Activated T-helper 1 cell treated with anti-CD3 and anti-CD28 coated beads, Interleukin-12 subunit alpha, Interleukin-12 subunit beta, Interleukin-2, Interleukin-4 antibody, amounts not matched to agents 30 ng/mL and 10 ng/mL and 1 ng/mL, durations not matched to agents 14 hours and 24 hours and 36 hours (primary cell): ENCODE results near the gene NDST1. TPM values are rescaled to one million over a fixed set of nuclear protein-coding genes. Genes with fewer than 3 reads are reported as not detected.

Experiments used
- DNase-seq: peaks from one replicate; pipeline ENCODE4 v3.0.0; 2021; ENCODE audit warnings: low spot score
- H3K27ac Mint-ChIP-seq: one replicate; pipeline ENCODE4 v1.8.0; 2021; ENCODE audit warnings: mild to moderate bottlenecking, mixed read lengths
- H3K27me3 Mint-ChIP-seq: one replicate; pipeline ENCODE4 v1.8.0; 2022; ENCODE audit warnings: mild to moderate bottlenecking, moderate library complexity, mixed read lengths; ENCODE audit not compliant: insufficient read depth
- H3K36me3 Mint-ChIP-seq: one replicate; pipeline ENCODE4 v1.8.0; 2021; ENCODE audit warnings: low read depth, mixed read lengths
- H3K4me1 Mint-ChIP-seq: one replicate; pipeline ENCODE4 v1.8.0; 2021; ENCODE audit warnings: low read depth, mixed read lengths
- H3K4me3 Mint-ChIP-seq: one replicate; pipeline ENCODE4 v1.8.0; 2021; ENCODE audit warnings: mild to moderate bottlenecking, moderate library complexity, mixed read lengths
- H3K9me3 Mint-ChIP-seq: one replicate; pipeline ENCODE4 v1.8.0; 2021; ENCODE audit warnings: mixed read lengths
- intact Hi-C: fragments of 100-400 bp; cut with micrococcal nuclease; formaldehyde crosslinking; loops from one replicate; pipeline ENCODE4 v1.15.1; 2024
- total RNA-seq: library from RNA; stranded (reverse); gene quantifications from 2 replicates; pipeline ENCODE4 v1.2.3, GENCODE V29; 2022

Gene NDST1
- total RNA-seq, 1 donor from 2014 or later, result 2.8 TPM

GRCh38 chr5:150579462-150580400 lies 71.8 kb downstream of the NDST1 start:
- Mint-ChIP-seq H3K9me3 (no peaks in the 10 kb centered on the region), H3K27me3 (peaks cover 13% of the 10 kb centered on the region), H3K27ac (no peak overlapping the region), H3K4me3 (no peak overlapping the region), H3K4me1 (no peaks in the 10 kb centered on the region), H3K36me3 (no peaks in the 10 kb centered on the region)
- intact Hi-C loops, result no loop called here
- no peak for DNase-seq

- H3K27me3 Mint-ChIP-seq, result peaks cover 13% of the 10 kb centered on the region
- H3K27ac Mint-ChIP-seq, result no peak overlapping the region
- no peaks in the 10 kb centered on the region for H3K4me1 Mint-ChIP-seq
- H3K9me3 Mint-ChIP-seq, result no peaks in the 10 kb centered on the region
- H3K36me3 Mint-ChIP-seq, result no peaks in the 10 kb centered on the region
- no peak overlapping the region for H3K4me3 Mint-ChIP-seq
- intact Hi-C loops, result no loop called here
- no peak for DNase-seq
Observed at GRCh38 chr5:150580917-150581316, 73.0 kb downstream of the NDST1 start.

- DNase-seq, result no peak
- Mint-ChIP-seq H3K4me1 (no peaks in the 10 kb centered on the region), H3K4me3 (no peak overlapping the region), H3K9me3 (no peaks in the 10 kb centered on the region), H3K27ac (no peak overlapping the region), H3K36me3 (no peaks in the 10 kb centered on the region), H3K27me3 (peaks cover 13% of the 10 kb centered on the region)
- intact Hi-C loops, result no loop called here
Observed at GRCh38 chr5:150582241-150583109, 74.5 kb downstream of the NDST1 start.

- Mint-ChIP-seq H3K9me3 (no peaks in the 10 kb centered on the region), H3K36me3 (no peaks in the 10 kb centered on the region), H3K4me1 (no peaks in the 10 kb centered on the region), H3K4me3 (no peak overlapping the region), H3K27me3 (peaks cover 13% of the 10 kb centered on the region), H3K27ac (no peak overlapping the region)
- no peak for DNase-seq
- intact Hi-C loops, result no loop called here
Observed at GRCh38 chr5:150583541-150584225, 75.8 kb downstream of the NDST1 start.

GRCh38 chr5:150584556-150585335 lies 76.8 kb downstream of the NDST1 start:
- H3K27ac Mint-ChIP-seq, result no peak overlapping the region
- no peaks in the 10 kb centered on the region for H3K4me1 Mint-ChIP-seq
- H3K4me3 Mint-ChIP-seq, result no peak overlapping the region
- peaks cover 13% of the 10 kb centered on the region for H3K27me3 Mint-ChIP-seq
- no peaks in the 10 kb centered on the region for H3K9me3 Mint-ChIP-seq
- no peak for DNase-seq
- H3K36me3 Mint-ChIP-seq, result no peaks in the 10 kb centered on the region
- intact Hi-C loops, result no loop called here

GRCh38 chr5:150585781-150586341 lies 77.9 kb downstream of the NDST1 start:
- H3K4me1 Mint-ChIP-seq, result no peaks in the 10 kb centered on the region
- no peaks in the 10 kb centered on the region for H3K36me3 Mint-ChIP-seq
- no peaks in the 10 kb centered on the region for H3K9me3 Mint-ChIP-seq
- H3K27me3 Mint-ChIP-seq, result peaks cover 11% of the 10 kb centered on the region
- intact Hi-C loops, result no loop called here
- no peak overlapping the region for H3K4me3 Mint-ChIP-seq
- no peak overlapping the region for H3K27ac Mint-ChIP-seq
- DNase-seq, result no peak

GRCh38 chr5:150587016-150587415 lies 79.1 kb downstream of the NDST1 start:
- Mint-ChIP-seq H3K27me3 (peaks cover 1% of the 10 kb centered on the region), H3K4me1 (no peaks in the 10 kb centered on the region), H3K9me3 (no peaks in the 10 kb centered on the region)

GRCh38 chr5:150587856-150588595 lies 80.1 kb downstream of the NDST1 start:
- H3K4me3 Mint-ChIP-seq, result no peak overlapping the region
- intact Hi-C loops, result no loop called here
- H3K27me3 Mint-ChIP-seq, result peaks cover 2% of the 10 kb centered on the region
- no peaks in the 10 kb centered on the region for H3K36me3 Mint-ChIP-seq
- no peak overlapping the region for H3K27ac Mint-ChIP-seq
- no peaks in the 10 kb centered on the region for H3K4me1 Mint-ChIP-seq
- no peaks in the 10 kb centered on the region for H3K9me3 Mint-ChIP-seq
- DNase-seq, result no peak

More at GRCh38 chr5:150587016-150587415, 79.1 kb downstream of the NDST1 start:
- Mint-ChIP-seq H3K36me3 (no peaks in the 10 kb centered on the region), H3K4me3 (no peak overlapping the region), H3K27ac (no peak overlapping the region)
- no peak for DNase-seq
- intact Hi-C loops, result no loop called here

- Mint-ChIP-seq H3K9me3 (no peaks in the 10 kb centered on the region), H3K4me1 (no peaks in the 10 kb centered on the region), H3K27me3 (peaks cover 2% of the 10 kb centered on the region), H3K36me3 (no peaks in the 10 kb centered on the region), H3K4me3 (no peak overlapping the region), H3K27ac (no peak overlapping the region)
- no peak for DNase-seq
- intact Hi-C loops, result no loop called here
Observed at GRCh38 chr5:150588596-150588890, 80.6 kb downstream of the NDST1 start.

GRCh38 chr5:150589862-150590601 lies 82.1 kb downstream of the NDST1 start:
- Mint-ChIP-seq H3K27ac (no peak overlapping the region), H3K36me3 (no peaks in the 10 kb centered on the region), H3K9me3 (no peaks in the 10 kb centered on the region), H3K27me3 (peaks cover 2% of the 10 kb centered on the region), H3K4me1 (no peaks in the 10 kb centered on the region), H3K4me3 (no peak overlapping the region)
- DNase-seq, result no peak
- intact Hi-C loops, result no loop called here

GRCh38 chr5:150590979-150591695 lies 83.2 kb downstream of the NDST1 start:
- Mint-ChIP-seq H3K27me3 (peaks cover 2% of the 10 kb centered on the region), H3K4me1 (no peaks in the 10 kb centered on the region), H3K36me3 (no peaks in the 10 kb centered on the region), H3K9me3 (no peaks in the 10 kb centered on the region), H3K4me3 (no peak overlapping the region), H3K27ac (no peak overlapping the region)
- intact Hi-C loops, result no loop called here
- no peak for DNase-seq
